Measurements from ENCODE around the gene MCF2L2. TPM values are rescaled to one million over a fixed set of nuclear protein-coding genes. Genes with fewer than 3 reads are reported as not detected.
A peak's percentile ranks its signal among the peaks of the same experiment; 100 is the strongest.
"Not testable (repeated sequence)": the region's sequence is repeated elsewhere in the genome, so short reads cannot be mapped to it uniquely, and the experiment has no call there.

MCF2L2 gene
- total RNA-seq, 4 donors from 2014 or later = 0.61 to 2.9 (median 1.3) TPM

DNA sequence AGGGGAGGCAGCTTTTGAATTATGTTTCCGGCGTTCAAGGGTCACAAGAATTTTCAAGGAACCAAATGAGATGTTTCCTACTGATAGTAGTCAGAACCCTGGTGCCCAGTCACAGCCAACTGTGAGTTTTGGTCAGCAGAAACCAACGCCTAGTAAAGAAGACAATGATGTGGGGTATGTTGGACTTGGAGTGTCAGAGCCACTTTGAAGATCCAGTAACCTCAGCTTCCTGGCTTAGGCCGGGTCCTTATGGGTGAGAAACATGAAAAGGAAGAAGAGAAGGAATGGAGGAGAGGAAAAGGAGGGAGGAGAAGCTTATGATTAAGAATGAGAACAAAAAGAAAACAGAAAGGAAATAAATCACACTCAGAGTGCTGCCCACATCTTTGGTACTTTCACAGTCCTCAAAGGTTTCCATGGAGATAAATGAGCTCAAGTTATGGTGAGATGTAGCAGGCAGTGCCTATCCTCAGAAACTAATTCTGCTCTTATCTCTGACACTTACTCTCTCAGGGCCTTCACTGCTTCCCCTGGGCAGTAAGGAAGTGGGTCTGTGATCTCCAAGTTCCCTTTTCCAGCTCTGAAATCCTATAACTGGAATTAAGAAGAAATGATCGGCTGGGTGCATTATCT lies 2.0 kb upstream of the MCF2L2 start:
- H3K4me3 ChIP-seq = no peak overlapping the region
- no peaks in the 10 kb centered on the region for H3K9me3 ChIP-seq
- 59 to 61% methylated on average over 5 of the region's 5 CpGs for WGBS, 2 donors
- H3K36me3 ChIP-seq = no peaks in the 10 kb centered on the region
- DNase-seq = no peak
- peaks cover 0 to 88% (median 0%) of the 10 kb centered on the region in 4 donors for H3K27me3 ChIP-seq
- peaks cover 10 to 25% (median 19%) of the 10 kb centered on the region in 3 donors for H3K4me1 ChIP-seq
- TF ChIP-seq POLR2A (IDR thresholded peaks at IDR 0.05) (no peak), CTCF (IDR thresholded peaks at IDR 0.05) (no peak)
- intact Hi-C loops (cut with DNase I) = no loop called here
- no peak overlapping the region for H3K27ac ChIP-seq

DNA sequence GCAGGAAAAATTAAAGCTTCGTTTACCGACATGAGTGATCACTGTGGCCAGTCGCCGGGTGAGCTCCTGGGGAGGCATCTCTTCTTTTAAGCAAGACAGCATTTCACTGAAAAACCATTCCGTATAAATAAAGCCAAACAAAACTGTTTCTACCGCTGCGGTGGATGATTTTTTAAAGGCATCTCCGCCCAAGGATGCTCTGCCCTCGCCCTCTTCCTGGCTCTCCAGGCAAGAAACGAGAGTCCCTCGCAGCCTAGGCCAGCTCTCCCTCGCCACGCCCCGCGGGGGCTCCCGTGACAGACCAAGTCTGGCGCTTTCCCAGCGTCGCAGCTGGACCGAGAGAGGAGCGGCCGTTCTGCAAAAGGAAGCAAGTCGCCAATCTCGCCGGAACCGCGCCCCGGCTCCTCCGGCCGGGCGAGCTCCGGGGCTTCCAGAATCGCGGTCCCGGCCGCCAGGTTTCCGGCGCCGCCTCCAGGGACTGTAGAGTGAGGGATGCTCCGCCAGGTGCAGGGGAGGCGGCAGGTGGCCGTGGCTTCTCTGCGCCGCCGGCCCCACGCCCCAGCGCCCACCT lies 458 bp downstream of the MCF2L2 start:
- Histone ChIP-seq H3K4me1 (peaks cover 10 to 25% (median 19%) of the 10 kb centered on the region in 3 donors), H3K9me3 (no peaks in the 10 kb centered on the region), H3K36me3 (no peaks in the 10 kb centered on the region), H3K27ac (peak overlapping the region in 3 of 4 donors; percentile 2 to 47 (median 27)), H3K4me3 (peak overlapping the region; percentile 52 to 71 (median 68)), H3K27me3 (peaks cover 0 to 82% (median 0%) of the 10 kb centered on the region in 4 donors)
- intact Hi-C loops (cut with DNase I) = no loop called here
- no peak for TF ChIP-seq POLR2A (IDR thresholded peaks at IDR 0.05)
- no peak for TF ChIP-seq CTCF (IDR thresholded peaks at IDR 0.05)
- WGBS, 2 donors = 1 to 2% methylated on average over 9 to 17 of the region's 47 CpGs
- no peak for DNase-seq

DNA sequence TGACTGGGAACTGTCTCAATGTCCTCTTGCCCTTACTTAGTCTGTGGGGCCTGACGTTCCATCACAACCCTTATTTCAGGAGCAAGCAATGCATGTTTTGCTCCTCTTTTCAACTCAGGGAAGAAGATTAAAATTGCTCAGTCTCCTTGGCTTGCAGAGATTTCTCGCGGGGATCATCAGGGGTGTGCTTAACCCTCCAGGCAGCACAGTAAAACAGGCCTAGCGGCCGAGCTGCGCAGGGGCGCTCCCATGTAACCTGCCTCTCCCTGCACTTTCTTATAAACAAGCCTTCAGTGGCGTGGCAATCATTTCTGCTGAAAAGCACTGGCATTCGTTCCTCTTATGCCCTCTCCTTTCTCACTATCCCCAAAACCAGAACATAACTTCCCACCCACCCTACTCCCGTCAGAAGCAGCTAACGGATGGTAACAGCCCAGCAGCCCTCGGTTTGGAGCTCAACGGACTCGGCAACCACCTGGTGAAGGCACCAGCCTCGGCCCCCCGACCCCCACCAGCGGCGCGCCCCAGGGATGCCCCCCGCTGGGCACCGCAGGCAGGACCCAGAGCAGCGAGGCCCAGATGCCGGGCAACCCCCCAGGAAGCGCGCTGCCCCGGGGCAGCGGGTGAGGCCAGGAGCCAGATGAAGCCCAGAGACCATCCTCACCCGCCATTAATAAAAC lies 1.1 kb downstream of the MCF2L2 start:
- Histone ChIP-seq H3K4me3 (peak overlapping the region; percentile 52 to 71 (median 68)), H3K36me3 (no peaks in the 10 kb centered on the region), H3K4me1 (peaks cover 10 to 25% (median 19%) of the 10 kb centered on the region in 3 donors), H3K27me3 (peaks cover 0 to 82% (median 0%) of the 10 kb centered on the region in 4 donors), H3K9me3 (no peaks in the 10 kb centered on the region), H3K27ac (no peak overlapping the region)
- TF ChIP-seq POLR2A (IDR thresholded peaks at IDR 0.05) (no peak), CTCF (IDR thresholded peaks at IDR 0.05) (no peak)
- intact Hi-C loops (cut with DNase I) = no loop called here
- DNase-seq = no peak
- 57 to 76% methylated on average over 8 to 9 of the region's 28 CpGs for WGBS, 2 donors

GRCh38 chr3:183418807-183419206 lies 9.6 kb downstream of the MCF2L2 start:
- DNase-seq; H3K27ac ChIP-seq; H3K36me3 ChIP-seq; intact Hi-C loops (cut with DNase I); H3K27me3 ChIP-seq; H3K4me3 ChIP-seq; H3K4me1 ChIP-seq: not testable (repeated sequence)
- 80 to 95% methylated on average over 1 to 2 of the region's 2 CpGs for WGBS, 2 donors
- H3K9me3 ChIP-seq = peaks cover 0 to 24% (median 14%) of the 10 kb centered on the region in 3 donors

DNA sequence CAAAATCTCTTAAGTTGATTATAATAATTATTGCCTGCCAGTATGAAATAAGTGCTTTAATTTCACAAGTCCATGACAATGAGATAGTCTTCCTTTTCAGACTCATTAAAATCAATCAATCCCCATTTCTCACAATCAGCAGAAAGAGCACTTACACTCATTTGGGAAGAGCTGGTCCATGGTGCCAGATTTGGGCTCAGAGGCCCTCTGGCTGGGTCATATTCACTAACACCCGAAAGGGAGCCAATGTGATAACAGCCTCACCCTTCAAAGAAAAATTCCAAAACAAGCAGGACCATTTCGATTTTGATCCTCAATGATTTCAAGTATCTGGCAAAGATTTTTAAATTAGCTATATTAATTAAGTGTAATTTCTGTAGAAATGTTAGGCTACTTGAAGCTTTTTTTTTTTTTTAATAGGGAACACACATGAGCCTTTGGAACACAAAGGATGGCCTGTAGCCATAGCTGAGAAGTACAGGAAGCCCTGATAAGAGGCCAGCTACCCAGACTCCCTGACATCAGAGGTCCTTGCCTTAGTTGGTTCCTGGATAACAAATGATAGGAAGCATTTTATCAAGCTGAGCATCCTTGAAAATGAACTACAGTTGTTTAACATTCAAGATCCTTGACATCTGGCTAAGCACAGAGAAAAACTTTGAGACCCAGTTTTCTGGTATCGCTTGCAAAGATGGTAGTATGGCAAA lies 17.1 kb downstream of the MCF2L2 start:
- Histone ChIP-seq H3K9me3 (no peaks in the 10 kb centered on the region), H3K36me3 (no peaks in the 10 kb centered on the region), H3K4me3 (no peak overlapping the region), H3K4me1 (no peaks in the 10 kb centered on the region), H3K27ac (no peak overlapping the region), H3K27me3 (no peaks in the 10 kb centered on the region)
- DNase-seq = no peak
- intact Hi-C loops (cut with DNase I) = no loop called here
- TF ChIP-seq CTCF (IDR thresholded peaks at IDR 0.05) (no peak), POLR2A (IDR thresholded peaks at IDR 0.05) (no peak)
- WGBS, 2 donors = 69 to 79% methylated on average over 3 of the region's 3 CpGs
